ENCODE data around the gene DXO.
"Not testable (repeated sequence)": the region's sequence is repeated elsewhere in the genome, so short reads cannot be mapped to it uniquely, and the experiment has no call there.

Gene DXO

DNA sequence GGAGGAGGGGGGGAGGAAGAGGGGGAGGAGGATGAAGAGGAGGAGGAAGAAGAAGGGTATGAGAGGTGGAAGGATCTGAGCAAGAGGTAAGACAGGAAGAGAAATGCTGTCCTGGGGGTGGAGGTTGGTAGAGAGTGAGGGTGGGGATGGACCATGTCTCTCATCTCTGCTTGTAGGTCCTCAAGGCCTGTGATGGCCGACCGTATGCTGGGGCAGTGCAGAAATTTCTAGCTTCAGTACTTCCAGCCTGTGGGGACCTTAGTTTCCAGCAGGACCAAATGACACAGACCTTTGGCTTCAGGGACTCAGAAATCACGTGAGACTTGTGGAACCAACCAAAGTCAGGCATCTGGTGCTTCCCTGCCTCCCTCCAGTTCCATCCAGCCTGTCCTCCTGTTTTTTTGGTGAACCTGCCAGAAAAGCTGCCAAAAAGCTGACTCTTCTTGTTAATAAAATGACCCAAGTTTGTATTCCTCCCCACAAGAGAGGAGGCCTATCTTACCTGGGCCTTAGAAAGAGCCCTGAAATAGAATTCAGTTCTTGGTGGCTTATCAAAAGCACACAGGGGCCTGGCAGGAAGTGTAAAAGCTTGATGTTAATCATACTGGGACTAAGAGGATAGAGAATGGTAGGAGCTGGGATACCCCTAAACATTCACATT is 7.4 kb upstream of the DXO start:
- no peak overlapping the region for H3K9ac ChIP-seq (ENCODE audit: insufficient read length, low read depth)
- no peak for DNase-seq (ENCODE audit: low read depth, low spot score)

DNA sequence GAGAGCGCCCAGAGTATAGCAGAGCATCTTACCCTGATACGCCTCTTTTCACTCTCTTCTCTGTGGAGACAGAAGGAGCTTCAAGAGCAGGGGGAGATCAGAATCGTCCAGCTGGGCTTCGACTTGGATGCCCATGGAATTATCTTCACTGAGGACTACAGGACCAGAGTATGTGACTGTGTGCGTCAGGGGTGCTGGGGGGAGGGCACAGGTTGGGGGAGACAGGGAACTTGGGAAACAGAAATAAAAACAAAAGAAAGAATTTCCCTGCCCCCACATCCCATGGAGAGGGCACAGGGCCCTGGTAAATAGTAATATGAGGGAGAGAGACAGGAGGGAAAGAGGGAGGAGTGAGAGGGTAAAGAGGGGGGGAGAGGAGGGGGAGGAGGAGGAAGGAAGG is 6.9 kb upstream of the DXO start:
- no peak for DNase-seq (ENCODE audit: low read depth, low spot score)
- Histone ChIP-seq H3K4me3 (ENCODE audit: insufficient read length, low read depth) (no peak overlapping the region), H3K27me3 (ENCODE audit: insufficient read depth, insufficient read length) (no peaks in the 10 kb centered on the region), H3K36me3 (ENCODE audit: insufficient read depth, insufficient read length, low read length) (peaks cover 18% of the 10 kb centered on the region), H3K4me1 (ENCODE audit: insufficient read depth, insufficient read length) (no peaks in the 10 kb centered on the region), H3K9ac (ENCODE audit: insufficient read length, low read depth) (no peak overlapping the region), H3K9me3 (ENCODE audit: insufficient read depth, low read length) (peaks cover 5% of the 10 kb centered on the region; the same call in 1 of the 2 replicates)
- TF ChIP-seq SUZ12 (IDR thresholded peaks at IDR 0.05; ENCODE audit: extremely low read depth, insufficient read depth, insufficient read length) (no peak), ZNF274 (IDR thresholded peaks at IDR 0.05; ENCODE audit: low read depth, low read length) (no peak), YY1 (IDR thresholded peaks at IDR 0.05; ENCODE audit: insufficient read depth, insufficient read length) (no peak)

More for the DNA sequence above, 7.4 kb upstream of the DXO start:
- Histone ChIP-seq H3K27me3 (ENCODE audit: insufficient read depth, insufficient read length) (no peaks in the 10 kb centered on the region), H3K4me3 (ENCODE audit: insufficient read length, low read depth) (no peak overlapping the region), H3K36me3 (ENCODE audit: insufficient read depth, insufficient read length, low read length) (peaks cover 14% of the 10 kb centered on the region), H3K4me1 (ENCODE audit: insufficient read depth, insufficient read length) (no peaks in the 10 kb centered on the region), H3K9me3 (ENCODE audit: insufficient read depth, low read length) (peaks cover 5% of the 10 kb centered on the region; the same call in 1 of the 2 replicates)
- TF ChIP-seq ZNF274 (IDR thresholded peaks at IDR 0.05; ENCODE audit: low read depth, low read length) (no peak), SUZ12 (IDR thresholded peaks at IDR 0.05; ENCODE audit: extremely low read depth, insufficient read depth, insufficient read length) (no peak), YY1 (IDR thresholded peaks at IDR 0.05; ENCODE audit: insufficient read depth, insufficient read length) (no peak)

DNA sequence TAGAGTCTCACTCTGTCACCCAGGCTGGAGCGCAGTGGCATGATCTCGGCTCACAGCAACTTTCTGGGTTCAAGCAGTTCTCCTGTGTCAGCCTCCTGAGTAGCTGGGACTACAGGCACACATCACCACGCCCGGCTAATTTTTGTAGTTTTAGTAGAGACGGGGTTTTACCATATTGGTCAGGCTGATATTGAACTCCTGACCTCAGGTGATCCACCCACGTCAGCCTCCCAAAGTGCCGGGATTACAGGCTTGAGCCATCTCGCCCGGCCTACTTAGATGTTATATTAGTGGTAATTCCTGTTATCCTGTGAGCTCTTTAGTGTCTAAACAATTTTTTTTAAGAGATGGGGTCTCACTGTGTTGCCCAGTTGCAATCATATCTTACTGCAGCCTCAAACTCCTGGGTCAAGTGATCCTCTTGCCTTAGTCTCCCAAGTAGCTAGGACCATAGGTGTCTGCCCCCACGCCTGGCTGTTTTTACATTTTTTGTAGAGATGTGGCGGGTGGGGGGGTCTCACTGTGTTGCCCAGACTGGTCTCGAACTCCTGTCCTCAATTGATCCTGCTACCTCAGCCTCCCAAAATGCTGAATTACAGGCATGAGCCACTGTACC is 6.0 kb upstream of the DXO start:
- TF ChIP-seq ZNF274 (IDR thresholded peaks at IDR 0.05; ENCODE audit: low read depth, low read length) (no peak), YY1 (IDR thresholded peaks at IDR 0.05; ENCODE audit: insufficient read depth, insufficient read length) (no peak), SUZ12 (IDR thresholded peaks at IDR 0.05; ENCODE audit: extremely low read depth, insufficient read depth, insufficient read length) (no peak)
- peaks cover 20% of the 10 kb centered on the region for H3K36me3 ChIP-seq (ENCODE audit: insufficient read depth, insufficient read length, low read length)
- H3K4me3 ChIP-seq (ENCODE audit: insufficient read length, low read depth), result no peak overlapping the region
- H3K27me3 ChIP-seq (ENCODE audit: insufficient read depth, insufficient read length), result no peaks in the 10 kb centered on the region
- H3K9ac ChIP-seq (ENCODE audit: insufficient read length, low read depth), result no peak overlapping the region
- peaks cover 5% of the 10 kb centered on the region; the same call in 1 of the 2 replicates for H3K9me3 ChIP-seq (ENCODE audit: insufficient read depth, low read length)
- DNase-seq (ENCODE audit: low read depth, low spot score), result no peak
- no peaks in the 10 kb centered on the region for H3K4me1 ChIP-seq (ENCODE audit: insufficient read depth, insufficient read length)

DNA sequence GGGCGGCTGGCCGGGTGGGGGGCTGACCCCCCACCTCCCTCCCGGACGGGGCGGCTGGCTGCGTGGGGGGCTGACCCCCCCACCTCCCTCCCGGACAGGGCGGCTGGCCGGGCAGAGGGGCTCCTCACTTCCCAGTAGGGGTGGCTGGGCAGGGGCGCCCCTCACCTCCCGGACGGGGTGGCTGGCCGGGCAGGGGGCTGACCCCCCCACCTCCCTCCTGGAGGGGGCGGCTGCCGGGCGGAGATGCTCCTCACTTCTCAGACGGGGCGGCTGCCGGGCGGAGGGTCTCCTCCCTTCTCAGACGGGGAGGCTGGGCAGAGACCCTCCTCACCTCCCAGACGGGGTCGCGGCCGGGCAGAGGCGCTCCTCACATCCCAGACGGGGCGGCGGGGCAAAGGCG is 4.1 kb upstream of the DXO start:
- H3K4me3 ChIP-seq (ENCODE audit: insufficient read length, low read depth); DNase-seq (ENCODE audit: low read depth, low spot score); H3K9me3 ChIP-seq (ENCODE audit: insufficient read depth, low read length); H3K9ac ChIP-seq (ENCODE audit: insufficient read length, low read depth); H3K27me3 ChIP-seq (ENCODE audit: insufficient read depth, insufficient read length); H3K4me1 ChIP-seq (ENCODE audit: insufficient read depth, insufficient read length): not testable (repeated sequence)
- peaks cover 20% of the 10 kb centered on the region for H3K36me3 ChIP-seq (ENCODE audit: insufficient read depth, insufficient read length, low read length)

DNA sequence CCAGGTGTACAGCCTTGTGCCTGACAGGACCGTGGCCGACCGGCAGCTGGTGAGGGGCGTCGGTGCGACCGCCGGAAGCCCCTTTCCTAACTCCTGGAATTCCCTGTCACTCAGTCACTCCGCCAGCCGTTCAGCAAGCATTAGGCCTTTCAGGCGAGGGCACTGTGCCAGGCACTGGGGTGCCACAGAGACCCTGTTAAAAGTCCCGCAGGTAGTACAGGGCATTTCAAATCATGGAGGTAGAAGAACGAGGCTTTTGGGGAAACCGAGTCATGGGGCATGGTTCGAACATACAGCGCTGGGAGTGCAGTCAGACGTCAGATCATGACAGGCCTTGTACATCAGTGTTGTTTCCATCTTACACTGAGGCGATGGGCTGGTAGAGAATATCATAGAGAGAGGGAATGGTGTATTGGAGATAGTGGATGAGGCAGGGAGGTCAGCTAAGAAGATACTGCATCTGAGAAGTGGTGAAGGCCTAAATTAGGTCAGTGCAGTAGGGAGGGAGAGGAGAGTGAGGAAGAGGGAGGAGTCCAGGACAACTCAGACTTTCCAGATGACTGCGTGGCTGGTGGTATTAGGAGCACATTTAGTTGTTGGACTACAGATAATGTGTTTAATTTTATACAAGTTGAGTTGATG is 892 bp upstream of the DXO start:
- Histone ChIP-seq H3K9me3 (ENCODE audit: insufficient read depth, low read length) (peaks cover 5% of the 10 kb centered on the region; the same call in 1 of the 2 replicates), H3K4me1 (ENCODE audit: insufficient read depth, insufficient read length) (no peaks in the 10 kb centered on the region), H3K4me3 (ENCODE audit: insufficient read length, low read depth) (peak overlapping the region; percentile 76), H3K27me3 (ENCODE audit: insufficient read depth, insufficient read length) (no peaks in the 10 kb centered on the region), H3K36me3 (ENCODE audit: insufficient read depth, insufficient read length, low read length) (peaks cover 38% of the 10 kb centered on the region), H3K9ac (ENCODE audit: insufficient read length, low read depth) (peak overlapping the region; percentile 79)
- TF ChIP-seq YY1 (IDR thresholded peaks at IDR 0.05; ENCODE audit: insufficient read depth, insufficient read length) (no peak), SUZ12 (IDR thresholded peaks at IDR 0.05; ENCODE audit: extremely low read depth, insufficient read depth, insufficient read length) (no peak), ZNF274 (IDR thresholded peaks at IDR 0.05; ENCODE audit: low read depth, low read length) (no peak)
- no peak for DNase-seq (ENCODE audit: low read depth, low spot score)

- Histone ChIP-seq H3K27me3 (ENCODE audit: insufficient read depth, insufficient read length) (no peaks in the 10 kb centered on the region), H3K36me3 (ENCODE audit: insufficient read depth, insufficient read length, low read length) (peaks cover 52% of the 10 kb centered on the region), H3K9ac (ENCODE audit: insufficient read length, low read depth) (peak overlapping the region; percentile 74), H3K4me1 (ENCODE audit: insufficient read depth, insufficient read length) (no peaks in the 10 kb centered on the region), H3K9me3 (ENCODE audit: insufficient read depth, low read length) (no peaks in the 10 kb centered on the region; the same call in 1 of the 2 replicates), H3K4me3 (ENCODE audit: insufficient read length, low read depth) (peak overlapping the region; percentile 76)
- DNase-seq (ENCODE audit: low read depth, low spot score), result no peak
- TF ChIP-seq YY1 (IDR thresholded peaks at IDR 0.05; ENCODE audit: insufficient read depth, insufficient read length) (no peak), SUZ12 (IDR thresholded peaks at IDR 0.05; ENCODE audit: extremely low read depth, insufficient read depth, insufficient read length) (no peak), ZNF274 (IDR thresholded peaks at IDR 0.05; ENCODE audit: low read depth, low read length) (no peak)
These were observed 502 bp downstream of the DXO start for GRCh38 chr6:31971279-31971992.

Data from NT2/D1 (cell line).